AML-193 (cell line): ENCODE measurements around the gene ITGB7.
A peak's percentile ranks its signal among the peaks of the same experiment; 100 is the strongest.

Experiments
- DNase-seq, 2 experiments: peaks; one replicate each; lab custom pipeline; 2025; lab: John Stamatoyannopoulos, UW

Gene ITGB7

DNA sequence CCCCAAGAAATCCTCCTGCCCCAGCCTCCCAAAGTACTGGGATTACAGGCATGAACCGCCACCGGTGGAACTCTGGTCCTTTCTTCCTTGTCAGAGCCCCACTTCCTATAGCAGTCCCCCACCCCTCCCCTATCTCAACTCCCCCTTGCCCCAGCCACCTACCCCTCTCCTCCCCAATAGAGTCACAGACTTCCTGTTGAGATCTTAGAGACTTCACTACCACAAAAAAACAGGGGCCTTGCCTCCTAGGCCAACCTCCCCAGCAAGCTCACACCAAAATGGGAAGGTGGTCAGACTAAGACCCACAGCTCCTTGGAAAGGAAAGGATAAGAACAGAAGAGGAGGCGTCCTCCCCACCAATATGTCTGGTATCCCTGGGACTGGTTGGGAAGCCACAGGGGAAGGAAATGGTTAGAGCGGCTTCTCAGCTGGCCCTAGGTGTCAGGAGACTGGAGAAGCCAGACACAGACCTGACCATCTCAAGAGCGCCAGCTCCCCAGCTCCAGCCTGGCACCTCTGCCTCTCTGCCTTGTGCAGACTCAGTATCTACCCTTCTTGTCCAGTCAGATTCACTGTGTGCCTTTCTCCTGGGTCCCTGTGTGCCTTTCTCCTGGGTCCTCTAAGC lies 8.5 kb downstream of the ITGB7 start:
- DNase-seq = no peak

DNA sequence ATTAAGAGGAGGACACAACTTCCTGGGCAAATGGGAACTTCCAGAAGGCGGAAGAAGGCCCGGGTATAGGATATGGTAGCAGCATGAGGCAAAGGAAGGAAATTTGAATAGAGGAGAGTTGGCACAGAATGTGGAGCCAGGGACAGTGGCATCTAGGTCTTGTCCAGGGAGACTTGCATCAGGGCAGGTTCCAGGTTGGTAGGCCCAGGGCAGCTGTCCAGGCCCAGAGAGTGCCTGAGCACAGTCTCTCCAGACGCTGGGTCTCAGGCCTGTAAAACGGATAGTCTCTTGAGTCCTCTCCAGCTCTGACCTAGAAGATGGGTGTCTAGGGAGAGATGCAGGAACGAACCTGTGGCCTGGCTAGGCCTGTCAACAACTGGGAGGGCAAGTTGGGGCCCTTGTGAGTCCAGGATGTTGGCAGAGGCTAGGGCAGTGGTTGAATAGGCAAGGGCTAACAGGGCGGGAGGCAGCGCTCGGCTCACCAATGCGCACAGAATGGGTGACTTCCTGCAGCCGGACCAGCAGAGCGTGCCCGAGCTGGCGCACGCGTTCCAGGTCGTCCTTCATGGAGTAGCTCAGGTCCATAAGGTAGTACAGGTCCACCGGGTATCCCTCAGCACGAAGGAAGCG lies 9.9 kb downstream of the ITGB7 start:
- no peak for DNase-seq

DNA sequence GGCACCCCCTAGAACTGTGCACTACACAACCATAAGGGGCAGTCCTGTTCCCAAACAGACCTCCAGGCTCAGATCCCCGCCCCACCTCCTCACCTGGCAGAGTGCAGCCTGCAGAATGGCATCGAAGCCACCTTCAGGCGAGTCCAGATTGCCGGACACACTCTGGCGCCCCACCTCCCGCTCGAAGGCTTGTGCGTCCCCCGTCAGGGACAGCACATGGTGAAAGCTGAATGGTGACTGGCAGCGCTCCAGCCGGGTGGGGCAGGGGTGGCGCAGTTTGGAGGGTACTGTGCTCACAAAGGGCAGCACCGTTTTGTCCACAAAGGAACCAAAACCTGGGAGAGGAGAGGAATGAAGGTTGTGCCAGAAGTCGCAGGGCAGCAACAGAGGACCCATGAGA lies 10.6 kb downstream of the ITGB7 start:
- no peak for DNase-seq

- DNase-seq = no peak
Measured at GRCh38 chr12:53195516-53196420, 11.3 kb downstream of the ITGB7 start.

DNA sequence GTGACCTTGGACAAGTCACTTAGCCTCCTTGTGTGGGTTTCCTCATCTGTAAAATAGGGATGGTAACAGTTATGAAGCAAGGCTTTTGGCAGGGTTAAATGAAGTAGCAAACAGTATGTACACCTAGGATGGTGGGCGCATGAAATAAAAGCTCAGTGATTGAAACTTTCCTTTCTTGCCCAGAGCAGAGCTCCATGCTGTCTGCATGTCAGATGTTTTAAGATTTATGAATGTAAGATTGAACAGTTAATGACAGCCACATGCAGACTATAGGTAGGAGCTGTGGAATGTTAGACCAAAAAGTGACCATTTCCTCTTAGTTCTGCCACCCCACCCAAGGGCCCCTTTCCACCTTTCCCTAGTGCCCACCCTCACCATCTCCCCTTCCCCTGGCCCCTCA lies 12.1 kb downstream of the ITGB7 start:
- DNase-seq = no peak

DNA sequence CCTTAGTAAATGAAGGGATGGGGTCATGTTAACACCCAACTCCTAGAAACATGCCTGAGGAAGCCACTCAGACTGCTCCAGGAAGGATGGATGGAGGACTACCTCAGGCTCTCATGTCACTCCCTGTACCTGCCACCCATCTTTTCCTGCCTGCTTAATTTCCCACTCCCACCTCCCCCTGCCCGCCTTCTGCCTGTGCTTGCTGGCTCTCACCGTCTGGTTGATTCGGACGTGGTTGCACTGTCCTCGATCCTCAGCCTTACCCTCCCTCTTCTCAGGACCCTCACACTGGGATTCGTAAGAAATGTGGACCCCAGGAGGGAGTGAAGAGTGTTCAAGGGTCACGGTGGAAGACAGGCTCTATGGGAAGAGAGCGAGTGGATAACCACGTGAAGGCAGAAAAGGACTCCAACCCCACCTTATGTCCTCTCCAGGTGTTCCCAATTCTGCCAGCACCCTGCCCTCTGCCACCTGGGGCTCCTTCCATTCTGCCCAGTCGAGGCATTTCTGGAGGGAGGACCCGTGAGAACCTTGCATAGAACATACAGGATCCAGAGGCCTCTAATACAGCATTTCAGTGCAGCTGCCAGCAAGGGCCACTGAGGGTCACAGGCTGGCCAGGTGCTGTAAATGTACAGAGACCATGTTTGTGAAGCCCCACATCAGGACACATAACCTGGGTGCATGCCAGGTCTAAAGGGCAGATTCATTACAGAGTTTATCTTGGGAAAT lies 12.9 kb downstream of the ITGB7 start:
- no peak for DNase-seq

GRCh38 chr12:53193040-53193439 lies 14.0 kb downstream of the ITGB7 start:
- no peak for DNase-seq

- DNase-seq = no peak
Measured at GRCh38 chr12:53192531-53193021, 14.5 kb downstream of the ITGB7 start.

- DNase-seq = no peak
Measured at GRCh38 chr12:53191885-53192530, 15.0 kb downstream of the ITGB7 start.

GRCh38 chr12:53191096-53191884 lies 15.8 kb downstream of the ITGB7 start:
- no peak for DNase-seq

DNA sequence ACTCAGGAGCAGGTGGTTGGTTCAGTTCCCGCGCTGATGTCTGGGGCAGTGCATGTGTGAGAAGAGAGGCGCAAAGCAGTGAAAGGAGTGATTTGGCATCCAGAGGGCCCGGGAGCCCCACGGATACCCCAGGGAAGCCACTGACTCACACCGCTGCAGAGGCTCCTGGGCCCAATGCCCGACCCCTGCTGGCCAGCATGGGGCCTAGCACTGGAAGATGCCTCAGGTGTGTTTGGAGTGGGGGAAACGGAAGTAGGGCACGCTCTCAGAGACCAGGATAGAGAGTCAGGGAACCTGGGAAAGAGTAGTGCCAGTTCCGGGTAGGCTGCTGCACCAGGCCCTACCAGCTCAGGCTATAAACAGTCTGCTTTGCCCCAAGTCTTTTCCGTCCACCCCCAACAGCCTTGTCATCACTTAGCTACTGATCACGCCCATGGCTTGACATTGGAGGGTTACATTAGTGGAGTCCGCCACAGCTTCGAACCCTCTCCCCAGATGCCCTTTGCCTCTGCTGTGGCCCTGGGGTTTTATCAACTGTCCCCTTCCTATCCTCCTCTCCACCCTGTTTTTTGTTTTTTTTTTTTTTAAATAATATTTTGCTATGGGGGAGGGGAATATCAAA lies 16.8 kb downstream of the ITGB7 start:
- peak in 1 of 2 experiments; percentile 23 for DNase-seq

DNA sequence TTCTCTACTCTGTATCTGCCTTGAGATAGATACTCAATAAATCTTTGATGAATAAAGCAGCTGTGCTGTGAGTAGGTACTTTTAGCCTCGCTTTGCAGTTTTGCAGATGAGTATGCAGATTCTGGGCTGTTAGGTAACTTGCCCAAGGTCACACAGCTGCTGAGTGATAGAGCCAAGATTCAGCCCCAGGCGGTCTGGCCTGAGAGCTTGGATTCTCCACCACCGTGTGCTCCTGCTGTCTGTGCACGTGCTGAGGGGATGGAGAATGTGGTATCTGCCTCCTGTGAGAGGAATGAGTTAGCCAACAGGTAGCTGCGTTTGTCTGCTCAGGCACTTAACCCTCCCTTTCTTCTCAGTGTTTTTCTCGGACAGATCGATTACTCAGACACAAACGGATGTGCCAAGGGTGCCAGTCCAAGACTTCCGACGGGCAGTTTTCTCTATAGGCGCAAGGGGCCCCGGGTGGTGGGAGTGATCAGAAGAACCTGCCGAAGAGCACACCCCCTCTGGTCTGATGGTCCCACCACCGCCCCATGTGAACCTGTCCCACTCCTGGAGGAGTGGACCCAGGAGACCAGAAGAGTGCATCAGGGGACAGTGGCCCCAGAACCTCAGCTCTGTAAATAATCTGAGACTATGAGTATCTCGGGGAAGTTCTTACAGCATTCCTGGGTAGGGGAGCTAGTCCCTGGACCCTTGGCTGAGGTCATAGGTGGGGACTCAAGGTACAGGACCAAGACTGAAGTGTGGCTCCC lies 19.7 kb downstream of the ITGB7 start:
- DNase-seq = no peak

- no peak for DNase-seq
Measured at GRCh38 chr12:53186745-53187144, 20.3 kb downstream of the ITGB7 start.

DNA sequence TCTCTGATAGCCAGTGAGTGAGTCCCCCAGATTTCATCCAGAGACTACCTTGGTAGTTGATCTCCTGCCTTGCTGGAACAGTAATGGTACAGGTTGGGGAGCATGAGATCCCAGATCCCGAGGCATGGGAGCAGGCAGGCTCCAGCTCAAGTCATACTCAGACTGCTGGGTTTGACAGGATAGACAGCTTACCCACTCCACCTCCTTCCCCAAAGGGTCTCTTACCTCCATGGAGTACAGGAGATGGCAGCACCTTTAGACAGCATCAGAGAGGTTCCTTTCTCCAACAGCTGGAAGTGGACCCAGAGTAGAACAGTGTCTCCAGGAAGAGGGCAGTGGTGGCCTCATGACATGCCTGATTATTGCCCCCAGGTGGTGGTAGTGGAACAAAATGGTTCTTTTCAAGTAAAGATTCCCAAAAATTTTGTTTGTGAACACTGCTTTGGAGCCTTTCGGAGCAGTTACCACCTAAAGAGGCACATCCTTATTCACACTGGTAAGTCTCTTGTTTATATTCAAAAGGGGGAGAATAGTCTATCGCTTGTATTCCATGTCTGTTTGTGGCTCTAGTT lies 21.4 kb downstream of the ITGB7 start:
- DNase-seq = no peak

- DNase-seq = no peak
Measured at GRCh38 chr12:53184828-53185227, 22.2 kb downstream of the ITGB7 start.

GRCh38 chr12:53182903-53183302 lies 24.1 kb downstream of the ITGB7 start:
- peak; percentile 96 for DNase-seq

DNA sequence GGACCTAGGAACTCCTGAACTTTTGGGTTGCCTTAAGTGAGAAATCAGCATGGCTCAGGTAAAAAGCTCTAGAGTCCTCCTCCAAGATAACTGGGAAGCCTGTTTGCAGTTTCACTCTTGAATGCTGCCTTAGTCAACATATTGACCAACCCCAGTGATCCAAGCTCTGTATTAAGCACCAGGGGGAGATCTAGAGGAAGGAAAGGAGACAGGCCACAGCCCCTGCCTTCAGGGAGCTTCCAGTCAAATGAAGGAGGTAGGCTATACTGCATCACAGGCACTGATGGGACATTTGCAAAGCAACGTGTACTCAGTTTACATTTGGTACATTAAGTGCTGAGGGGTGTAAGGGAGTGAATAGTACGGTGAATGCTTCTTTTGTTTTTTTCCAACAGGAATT lies 25.1 kb downstream of the ITGB7 start:
- no peak for DNase-seq

GRCh38 chr12:53180931-53181645 lies 26.0 kb downstream of the ITGB7 start:
- DNase-seq = peak; percentile 63 to 64
